Activated CD4-positive, alpha-beta T cell treated with anti-CD3 and anti-CD28 coated beads for 4 hours (primary cell): ENCODE measurements around the gene KIAA1328.
A peak's percentile ranks its signal among the peaks of the same experiment; 100 is the strongest.
"Not testable (repeated sequence)": the region's sequence is repeated elsewhere in the genome, so short reads cannot be mapped to it uniquely, and the experiment has no call there.

Source experiments
- DNase-seq, 2 donors: peaks; one replicate each; pipeline ENCODE4 v3.0.0-alpha.2; 2020

Gene KIAA1328

DNA sequence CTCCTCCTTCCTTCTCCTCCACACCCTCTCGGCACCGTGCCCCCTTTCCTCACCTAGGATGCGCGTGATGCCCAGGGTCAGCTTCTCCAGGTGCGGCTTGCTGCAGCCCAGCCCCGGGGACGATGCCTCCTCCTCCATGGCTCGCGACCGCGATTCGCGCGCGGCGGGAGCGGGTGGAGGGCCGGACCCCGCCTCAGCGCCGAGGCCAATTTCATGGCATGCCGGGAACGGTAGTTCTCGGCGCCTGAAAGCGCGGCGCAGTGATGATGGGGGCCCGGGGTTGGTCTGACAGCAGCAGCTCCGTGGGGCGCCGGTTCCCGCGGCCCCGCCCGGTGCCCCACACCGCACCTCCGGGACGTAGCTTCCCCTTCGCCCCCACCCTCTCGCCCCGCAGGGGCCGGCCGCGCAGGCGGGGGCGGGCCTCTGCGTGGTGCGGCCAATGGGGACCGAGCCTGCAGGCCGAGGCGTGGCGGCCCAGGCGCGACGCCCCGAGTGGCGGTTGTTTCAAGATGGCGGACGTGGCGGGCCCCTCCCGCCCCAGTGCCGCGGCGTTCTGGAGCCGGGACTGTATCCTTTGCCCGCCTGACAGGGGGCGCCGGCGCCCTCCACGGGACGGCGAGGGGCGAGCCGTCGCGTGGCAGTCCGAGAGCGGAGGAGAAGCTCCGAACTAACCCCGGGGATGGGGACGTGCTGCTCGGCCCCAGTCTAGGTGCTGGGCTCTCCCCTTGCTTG lies at the start of gene KIAA1328, which contains the start of gene TPGS2:
Gene KIAA1328 (plus strand): TSS at position 498 of the 732 bp plus-strand sequence. CDS start 12 bp downstream, at position 510.
Gene TPGS2 (minus strand): TSS at position 373 of the 732 bp plus-strand sequence. CDS start 235 bp downstream, at position 138.
- peak; percentile 79 to 81 for DNase-seq

DNA sequence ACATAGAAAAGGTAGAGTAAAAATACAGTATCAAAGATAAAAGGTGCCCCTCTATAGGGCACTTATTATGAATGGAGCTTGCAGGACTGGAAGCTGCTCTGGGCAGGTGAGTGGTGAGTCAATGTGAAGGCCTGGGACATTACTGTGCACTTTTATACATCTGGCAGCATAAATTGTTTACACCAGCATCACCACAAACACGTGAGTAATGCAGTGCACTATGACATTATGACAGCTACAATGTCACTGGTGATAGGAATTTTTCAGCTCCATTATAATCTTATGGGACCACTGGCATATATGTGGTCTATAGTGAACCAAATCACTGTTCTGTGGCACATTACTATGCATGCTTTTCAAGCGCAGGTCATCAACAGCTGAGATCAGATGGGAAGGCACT lies 48.2 kb upstream of the KIAA1328 start:
- DNase-seq: no peak

DNA sequence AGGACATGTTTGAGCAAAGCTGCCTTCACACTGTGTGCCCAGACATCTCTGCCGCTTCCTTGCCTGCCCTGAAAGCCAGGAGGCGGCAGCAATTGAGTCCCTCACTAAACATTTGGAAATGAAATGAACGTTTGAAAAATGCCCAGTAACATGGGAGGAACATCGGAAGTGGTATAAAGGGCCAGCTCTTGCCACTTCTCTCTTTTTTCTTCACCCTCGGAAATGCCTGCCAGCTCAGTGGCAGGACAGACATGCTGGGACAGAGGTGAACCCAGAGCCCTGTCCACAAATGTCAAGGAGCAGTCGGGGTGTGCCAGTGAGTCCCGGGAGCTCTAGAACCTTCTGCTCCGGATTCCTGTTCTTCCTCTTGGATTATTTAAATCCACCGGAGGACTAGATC lies 46.2 kb upstream of the KIAA1328 start:
- DNase-seq: no peak

DNA sequence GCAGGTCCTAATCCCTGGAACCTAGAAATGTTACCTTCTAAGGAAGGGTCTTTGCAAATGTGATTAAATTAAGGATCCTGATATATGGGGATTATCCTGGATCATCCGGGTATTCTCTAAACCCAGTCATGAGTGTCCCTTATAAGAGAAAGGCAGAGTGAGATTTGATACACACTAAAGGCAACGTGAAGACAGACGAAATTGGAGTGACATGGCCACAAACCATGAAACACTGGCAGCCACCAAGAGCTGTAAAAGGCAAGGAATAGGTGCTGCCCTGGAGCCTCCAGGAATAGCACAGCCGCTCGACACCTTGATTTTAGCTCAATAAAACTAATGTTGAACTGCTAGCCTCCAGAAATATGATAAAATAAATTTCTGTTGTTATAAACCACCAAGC lies 45.1 kb upstream of the KIAA1328 start:
- DNase-seq: no peak

DNA sequence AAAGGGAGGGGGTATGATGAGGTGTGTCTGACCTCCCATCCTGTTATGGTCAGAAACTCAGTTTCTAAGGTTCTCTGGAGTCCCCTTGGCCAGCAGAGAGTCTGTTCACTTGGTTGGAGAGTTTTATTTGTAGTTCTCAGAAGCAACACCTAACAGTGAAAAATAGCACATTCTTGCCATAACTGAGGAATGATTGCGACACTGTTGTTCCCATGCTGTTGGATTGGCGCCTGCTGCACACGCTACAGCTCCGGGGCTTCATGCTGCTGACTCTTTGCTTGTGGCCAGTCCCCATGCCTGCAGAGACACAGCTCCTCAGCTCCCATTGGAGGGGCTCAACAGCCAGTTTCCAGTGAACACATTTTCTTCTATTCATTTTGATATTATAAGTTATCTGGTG lies 42.2 kb upstream of the KIAA1328 start:
- DNase-seq: no peak

DNA sequence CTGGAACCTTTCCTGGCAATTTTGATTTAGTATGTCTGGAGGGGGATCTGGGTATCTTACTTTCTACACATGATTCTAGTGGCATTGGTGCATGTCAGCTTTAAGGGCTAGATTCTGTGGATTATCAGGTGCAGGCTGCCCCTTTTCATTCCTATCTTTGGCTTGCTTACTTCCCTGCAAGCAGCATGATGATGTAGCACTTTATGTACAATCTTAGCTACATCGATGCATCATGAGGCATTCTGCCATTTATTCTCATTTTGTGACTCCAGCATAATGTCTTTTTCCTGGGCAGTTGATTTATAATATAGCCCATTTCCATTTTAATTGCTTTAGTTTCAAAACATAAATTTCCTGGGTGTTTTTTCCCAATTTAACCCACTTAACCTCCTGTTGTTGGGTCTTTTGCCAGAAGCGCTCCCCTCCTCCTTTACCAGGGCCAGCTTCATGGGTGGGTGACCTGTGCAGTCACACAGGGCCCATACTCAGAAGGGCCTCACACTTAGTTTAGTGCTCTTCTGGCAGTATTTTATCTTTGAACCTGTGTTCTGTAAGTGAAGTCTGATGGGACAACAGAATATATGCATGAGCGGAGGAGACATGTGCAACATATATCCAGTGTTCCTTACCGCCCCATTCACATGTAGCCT lies 36.2 kb upstream of the KIAA1328 start:
- no peak for DNase-seq

DNA sequence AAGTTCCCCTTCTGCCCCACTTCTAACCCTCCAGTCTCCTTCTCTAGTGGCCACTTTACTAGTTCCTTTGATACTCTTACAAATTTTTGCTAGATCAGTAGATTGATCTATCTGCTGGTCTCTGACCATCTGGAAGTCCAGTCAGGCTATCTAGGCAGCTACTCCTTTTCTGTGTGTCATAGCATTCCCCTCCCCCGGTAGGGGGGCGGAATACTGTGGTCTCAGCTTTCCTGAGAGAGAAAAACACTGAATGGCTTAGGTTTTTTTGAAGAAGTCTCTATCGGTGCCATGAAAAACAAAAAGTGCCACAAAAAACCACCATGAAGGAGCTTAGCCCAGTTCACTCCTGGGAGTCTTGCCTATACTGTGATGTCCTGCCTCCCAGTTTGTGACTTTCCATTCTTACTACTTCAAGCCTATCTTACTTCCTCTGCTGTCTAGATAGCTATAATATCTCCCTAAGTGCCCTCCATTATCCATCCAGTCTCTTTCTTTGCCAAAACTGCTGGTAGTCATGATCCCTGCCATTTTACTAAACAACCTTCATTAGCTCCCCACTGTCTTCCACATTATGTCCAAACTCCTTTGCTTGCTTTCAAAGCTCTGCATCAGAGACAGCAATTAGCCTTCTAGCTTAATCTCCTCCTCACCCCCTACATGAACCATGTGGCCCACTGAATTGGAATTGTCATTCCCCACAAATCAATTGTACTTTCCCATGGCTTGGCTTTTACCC lies 30.0 kb upstream of the KIAA1328 start:
- no peak for DNase-seq

DNA sequence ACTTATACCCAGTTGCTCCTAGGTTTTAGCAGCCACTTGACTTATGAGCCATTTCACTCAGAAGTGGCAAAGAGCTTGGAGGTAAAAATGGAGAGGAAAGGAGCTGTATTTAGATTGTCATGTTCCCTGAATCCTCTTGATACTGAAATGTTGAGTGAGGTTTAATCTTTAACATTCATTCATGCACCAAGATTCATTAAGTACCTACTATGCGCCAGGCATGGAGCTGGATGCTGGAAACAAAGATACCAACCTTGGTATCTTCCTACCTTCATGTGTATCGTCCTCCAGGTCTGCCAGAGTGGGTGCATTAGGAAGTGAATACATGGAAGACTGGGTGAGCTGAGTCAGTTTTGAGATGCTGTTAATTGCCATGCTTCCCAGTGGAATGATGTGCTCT lies 23.8 kb upstream of the KIAA1328 start:
- no peak for DNase-seq

DNA sequence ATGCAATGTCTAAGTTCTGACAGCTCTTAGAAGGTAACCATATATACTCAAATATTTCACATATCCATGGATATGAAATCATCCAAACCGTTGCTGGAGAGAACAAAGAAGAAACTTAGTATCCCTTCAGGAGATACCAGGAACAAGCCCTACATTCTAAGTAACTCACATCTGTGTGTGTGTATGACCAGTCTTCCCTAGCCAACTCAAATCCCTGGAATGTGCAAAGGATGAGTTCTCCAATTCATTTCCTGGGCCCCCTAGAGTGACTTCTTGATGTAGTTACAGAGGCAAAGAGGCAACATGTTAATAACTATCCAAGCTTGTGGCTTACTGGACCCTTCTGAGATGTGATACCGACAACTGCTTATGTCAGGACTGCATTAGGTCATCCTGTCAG lies 20.2 kb upstream of the KIAA1328 start:
- DNase-seq: no peak

DNA sequence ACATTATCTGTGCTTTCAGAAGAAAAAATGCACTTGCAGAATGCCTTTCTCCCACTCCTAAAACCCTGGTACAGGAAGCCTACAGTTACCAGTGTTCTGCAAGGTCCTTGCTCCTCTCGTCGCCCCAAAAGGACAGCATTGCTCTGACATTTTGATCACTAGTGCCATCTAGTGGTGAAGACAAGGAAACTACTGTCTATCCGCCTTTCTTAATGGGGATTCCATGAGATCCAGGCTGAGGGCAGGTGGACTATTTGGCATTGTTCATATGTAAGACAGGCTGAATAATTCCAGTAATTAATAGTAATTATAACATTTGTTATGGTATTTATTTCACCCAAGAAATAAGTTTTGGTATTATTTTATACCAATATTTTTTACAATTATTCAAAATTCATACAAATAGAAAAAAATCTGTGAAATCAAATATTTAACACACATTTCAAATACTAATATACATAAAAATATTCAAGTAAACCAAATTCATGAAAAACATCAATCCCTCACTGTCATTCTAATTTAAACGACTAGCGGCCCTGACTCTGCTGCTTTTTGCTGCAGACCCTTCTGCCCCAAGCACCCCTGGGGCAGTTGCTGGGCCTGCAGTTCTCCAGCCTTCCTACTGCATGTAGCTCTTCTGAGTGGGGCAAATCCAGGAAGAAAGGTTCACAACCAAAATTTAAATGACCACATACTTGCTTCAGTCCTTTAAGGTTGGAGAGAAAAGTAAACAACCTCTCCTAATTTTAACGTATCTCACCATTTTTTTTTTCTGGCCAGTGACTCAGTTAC lies 19.1 kb upstream of the KIAA1328 start:
- peak; percentile 25 to 26 for DNase-seq

DNA sequence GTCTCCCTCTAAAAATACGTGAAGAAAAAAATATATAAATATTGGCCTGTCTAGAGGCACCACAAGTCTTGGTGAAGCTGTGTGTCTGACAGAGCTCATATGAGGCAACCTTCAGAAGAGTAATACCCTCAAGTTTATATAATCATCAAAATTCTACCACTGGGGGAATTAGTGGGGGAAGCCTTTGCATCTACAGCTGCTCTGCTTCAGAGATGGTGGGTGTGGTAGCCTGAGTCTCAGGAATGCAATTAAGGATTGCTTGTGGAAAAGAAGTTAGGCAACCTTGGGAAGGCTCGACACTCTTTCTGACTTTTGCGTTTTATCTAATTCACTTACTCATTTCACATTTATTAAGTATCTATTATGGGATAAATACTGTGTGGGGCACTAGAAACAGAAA lies 17.5 kb upstream of the KIAA1328 start:
- DNase-seq: no peak

DNA sequence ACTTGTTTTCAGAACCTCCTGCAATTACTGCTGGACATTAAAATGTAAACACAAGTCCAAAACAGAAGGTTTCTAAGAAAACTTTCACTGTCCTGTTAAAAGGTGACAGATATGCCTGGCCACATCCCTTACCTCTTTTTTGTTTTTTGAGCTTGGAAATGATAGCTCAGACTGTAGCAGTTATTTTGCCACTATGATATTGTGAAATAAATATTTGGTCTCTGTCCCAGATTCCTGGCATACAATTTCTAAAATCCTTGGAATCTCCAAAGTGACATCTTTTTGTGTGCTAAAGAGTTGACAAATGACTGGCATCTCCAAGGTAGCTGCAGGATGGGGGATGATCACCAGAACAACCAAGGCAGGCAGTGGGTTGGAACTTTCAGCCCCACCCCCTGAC lies 17.0 kb upstream of the KIAA1328 start:
- no peak for DNase-seq

DNA sequence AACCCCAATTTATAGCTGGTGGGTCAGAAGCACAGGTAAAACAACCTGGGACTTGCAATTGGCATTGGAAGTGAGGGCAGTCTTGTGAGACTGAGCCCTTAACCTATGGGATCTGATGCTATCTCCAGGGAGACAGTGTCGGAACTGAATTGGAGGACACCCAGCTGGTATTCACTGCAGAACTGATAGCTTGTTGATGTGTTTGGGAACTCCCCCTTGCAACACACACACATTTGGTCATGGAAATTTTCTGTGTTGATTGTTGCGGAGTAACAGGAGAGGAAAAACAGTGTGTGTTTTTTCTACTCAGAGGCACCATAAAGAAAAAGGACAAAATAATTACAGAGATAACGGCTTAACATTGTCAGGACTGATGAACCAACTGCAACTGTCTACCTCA lies 16.2 kb upstream of the KIAA1328 start:
- no peak for DNase-seq

DNA sequence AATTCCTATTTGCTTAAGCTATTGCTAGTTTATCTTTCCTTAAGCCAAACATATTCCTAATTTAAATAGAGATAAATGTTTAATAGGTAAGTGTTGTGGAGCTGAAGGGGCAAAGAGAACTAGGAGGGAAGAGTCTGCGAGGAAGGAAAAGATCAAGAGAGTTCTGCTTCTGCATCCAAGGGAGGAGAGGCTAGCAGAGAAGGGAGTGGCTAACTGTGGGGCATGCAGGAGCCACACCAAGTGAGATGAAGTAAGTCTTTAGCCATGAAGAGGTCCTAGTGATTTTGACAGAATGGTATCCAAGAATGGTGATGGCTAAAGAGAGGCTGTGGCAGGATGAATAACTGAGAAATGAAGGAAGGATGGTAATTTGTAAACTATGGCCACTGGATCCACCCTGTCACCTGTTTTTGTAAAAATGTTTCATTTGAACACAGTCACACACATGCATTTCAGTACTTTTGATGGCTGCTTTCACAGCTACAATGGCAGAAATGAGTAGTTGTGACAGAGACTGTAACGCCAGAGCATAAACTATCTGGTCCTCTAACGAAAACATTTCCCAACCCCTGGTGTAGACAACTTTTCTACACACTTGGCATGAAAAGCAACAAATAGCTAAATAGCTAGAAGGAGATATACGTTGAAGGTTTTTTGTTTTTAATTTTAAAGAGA lies 15.7 kb upstream of the KIAA1328 start:
- no peak for DNase-seq

DNA sequence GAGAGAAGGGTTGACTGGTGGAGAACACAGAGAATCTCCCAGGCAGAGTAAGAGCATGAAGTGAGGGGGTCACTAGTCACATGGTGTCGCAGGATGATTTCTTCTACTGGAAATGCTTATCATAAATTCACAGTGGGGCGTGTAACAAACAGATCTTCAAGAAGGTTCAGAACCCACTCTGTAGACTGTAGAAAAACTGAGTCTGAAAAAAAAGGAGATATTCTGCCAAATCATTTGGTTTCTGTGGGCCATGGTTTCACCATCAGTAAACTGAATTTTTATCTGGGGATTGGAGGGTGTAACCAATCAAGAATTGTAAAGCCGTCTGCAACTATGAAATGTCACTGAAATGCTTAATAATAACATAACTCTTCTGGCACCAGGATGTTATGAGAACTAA lies 15.1 kb upstream of the KIAA1328 start:
- DNase-seq: no peak

DNA sequence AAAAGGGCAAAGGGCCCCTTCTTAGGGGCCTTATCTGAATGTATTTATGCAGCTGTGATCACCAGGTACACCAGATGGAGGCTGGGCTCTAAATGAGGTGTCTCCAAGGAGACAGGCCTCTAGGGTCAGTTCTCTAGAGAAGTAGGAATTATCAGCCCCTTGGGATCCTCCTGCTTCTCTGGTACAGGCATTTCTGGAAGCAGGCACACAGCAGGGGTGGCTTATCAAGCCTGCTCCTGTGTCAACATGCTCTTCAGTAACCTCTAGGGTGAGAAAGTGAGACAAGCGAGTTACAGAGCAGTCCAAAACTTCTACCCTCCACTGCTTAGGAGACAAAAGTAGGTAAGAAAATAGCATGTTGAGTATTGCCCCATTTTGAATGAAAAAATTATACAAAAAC lies 13.9 kb upstream of the KIAA1328 start:
- DNase-seq: no peak

DNA sequence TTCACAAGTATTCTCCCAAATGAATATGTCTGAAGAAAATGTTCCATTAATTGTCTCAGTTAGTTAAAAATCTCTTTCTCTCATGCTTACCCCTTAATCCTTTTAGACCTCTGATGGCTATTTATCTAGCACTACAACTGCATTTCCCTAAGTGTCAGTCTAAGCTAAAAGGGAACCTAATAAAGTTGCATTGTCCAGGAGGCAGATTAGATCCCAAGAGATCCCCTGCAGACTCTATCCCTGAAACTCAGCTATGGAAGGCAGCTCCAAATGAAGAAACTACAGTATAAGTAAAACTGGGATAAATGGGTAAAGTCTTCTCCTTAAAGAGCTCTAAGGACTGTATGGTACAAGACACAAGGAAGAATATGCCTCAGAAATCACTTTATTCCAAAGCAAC lies 12.8 kb upstream of the KIAA1328 start:
- not testable (repeated sequence) for DNase-seq

DNA sequence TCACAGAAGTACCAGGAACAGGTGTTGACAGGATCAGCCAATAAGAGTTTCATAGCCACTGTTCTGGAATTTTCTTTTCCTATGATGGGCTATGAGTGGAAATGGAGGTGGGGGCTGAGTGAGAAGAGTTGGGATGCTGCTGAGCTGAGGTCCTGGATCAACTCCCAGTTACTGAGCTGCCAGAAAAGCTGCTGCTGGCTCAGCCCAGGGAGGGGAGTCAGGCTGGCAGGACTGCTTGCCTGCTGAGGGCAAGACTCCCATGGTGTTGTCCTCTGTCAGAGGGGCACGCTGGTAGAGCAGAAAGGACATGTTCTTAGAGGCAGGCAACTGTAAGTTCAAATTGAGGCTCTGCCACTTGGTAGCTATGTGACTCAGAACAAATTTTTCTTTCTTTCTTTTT lies 11.9 kb upstream of the KIAA1328 start:
- no peak for DNase-seq

DNA sequence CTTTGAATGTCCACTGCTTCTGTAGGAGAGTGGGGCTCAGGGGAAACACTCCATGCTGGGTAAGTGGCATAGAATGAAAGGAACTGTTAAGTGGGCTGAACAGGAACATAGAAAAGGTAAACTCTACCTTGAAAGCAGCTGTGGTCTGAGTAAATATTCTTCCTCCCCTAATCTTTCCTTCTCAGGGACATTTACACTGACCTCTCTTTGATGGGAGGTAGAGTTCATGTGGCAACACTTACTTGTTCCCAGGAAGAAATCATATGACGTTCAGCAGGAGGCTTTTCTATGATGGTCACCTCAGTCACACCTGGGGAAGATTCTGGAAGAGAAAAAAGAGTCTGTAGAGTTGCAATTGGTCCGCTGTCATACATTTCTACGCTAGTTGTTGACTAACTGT lies 10.3 kb upstream of the KIAA1328 start:
- no peak for DNase-seq

DNA sequence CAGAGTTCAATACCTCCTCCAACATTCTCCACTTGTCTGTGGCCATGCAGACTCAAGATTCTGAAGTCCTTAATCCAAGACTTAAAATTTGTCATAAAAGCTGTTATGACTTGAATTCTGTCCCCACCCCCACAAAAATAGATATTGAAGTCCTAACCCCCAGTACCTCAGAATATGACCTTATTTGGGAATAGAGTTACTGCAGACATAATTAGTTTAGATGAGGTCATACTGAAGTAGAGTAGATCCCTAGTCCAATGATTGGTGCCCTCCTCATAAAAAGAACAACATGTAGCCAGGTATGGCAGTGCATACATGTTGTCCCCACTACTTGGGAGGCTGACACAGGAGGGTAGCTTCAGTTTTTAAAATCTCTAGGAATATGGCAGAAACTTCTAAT lies 9.3 kb upstream of the KIAA1328 start:
- DNase-seq: no peak

DNA sequence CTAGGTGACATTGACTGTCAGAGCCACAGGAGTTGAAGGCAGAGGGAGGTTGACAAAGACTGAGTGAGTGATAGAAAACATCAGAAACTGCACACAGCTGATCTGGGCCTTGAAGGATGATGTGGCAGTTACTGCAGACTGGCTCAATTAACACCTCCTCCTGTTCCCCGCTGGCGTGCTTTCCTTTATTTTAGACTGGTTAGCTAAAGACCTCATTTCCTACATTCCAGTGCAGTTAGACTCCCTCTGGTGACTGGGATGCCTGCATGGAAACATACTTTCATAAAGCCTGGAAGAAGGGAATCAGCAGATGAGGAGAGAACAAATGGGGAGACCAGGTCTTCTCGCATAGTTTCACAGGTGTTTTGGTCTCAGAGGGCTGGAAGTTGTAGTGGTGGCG lies 7.2 kb upstream of the KIAA1328 start:
- DNase-seq: no peak

DNA sequence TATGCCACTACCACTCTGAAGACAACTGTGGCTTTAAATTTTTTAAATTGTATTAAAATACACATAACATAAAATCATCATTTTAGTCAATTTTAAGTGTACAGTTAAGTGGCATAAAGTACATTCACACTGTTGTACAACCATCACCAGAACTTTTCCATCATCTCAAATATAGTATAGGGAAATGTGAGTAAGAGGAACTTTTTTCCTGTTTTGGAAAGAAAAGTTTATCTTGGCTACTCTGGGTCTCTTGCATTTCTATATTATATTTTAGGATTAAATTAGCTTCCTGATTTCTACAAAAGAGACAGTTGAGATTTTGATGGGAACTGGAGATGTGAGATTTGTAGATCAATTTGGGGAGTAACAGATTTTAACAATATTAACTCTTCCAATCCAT lies 3.4 kb upstream of the KIAA1328 start:
- no peak for DNase-seq

DNA sequence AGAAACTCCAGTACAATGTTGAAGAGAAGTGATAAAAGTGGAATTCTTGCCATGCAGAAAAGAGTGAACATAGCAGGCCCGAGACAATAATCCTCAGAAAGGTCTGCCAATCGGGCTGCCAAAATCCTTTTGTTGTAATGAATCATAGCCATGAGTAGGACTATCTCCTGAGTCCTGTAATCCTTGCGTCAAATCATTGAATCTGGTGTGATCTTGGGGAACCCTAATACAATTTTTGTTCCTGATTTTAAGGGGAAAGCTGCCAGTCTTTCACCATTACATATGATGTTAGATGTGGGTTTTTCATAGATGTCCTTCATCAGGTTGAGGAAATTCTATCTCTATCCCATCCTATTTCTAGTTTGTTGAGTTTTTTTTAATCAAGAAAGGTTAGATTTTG lies 2.4 kb upstream of the KIAA1328 start:
- DNase-seq: no peak
